ENCODE measurements around the gene NSUN2.
A peak's percentile ranks its signal among the peaks of the same experiment; 100 is the strongest.
"Not testable (repeated sequence)": the region's sequence is repeated elsewhere in the genome, so short reads cannot be mapped to it uniquely, and the experiment has no call there.

NSUN2 gene

DNA sequence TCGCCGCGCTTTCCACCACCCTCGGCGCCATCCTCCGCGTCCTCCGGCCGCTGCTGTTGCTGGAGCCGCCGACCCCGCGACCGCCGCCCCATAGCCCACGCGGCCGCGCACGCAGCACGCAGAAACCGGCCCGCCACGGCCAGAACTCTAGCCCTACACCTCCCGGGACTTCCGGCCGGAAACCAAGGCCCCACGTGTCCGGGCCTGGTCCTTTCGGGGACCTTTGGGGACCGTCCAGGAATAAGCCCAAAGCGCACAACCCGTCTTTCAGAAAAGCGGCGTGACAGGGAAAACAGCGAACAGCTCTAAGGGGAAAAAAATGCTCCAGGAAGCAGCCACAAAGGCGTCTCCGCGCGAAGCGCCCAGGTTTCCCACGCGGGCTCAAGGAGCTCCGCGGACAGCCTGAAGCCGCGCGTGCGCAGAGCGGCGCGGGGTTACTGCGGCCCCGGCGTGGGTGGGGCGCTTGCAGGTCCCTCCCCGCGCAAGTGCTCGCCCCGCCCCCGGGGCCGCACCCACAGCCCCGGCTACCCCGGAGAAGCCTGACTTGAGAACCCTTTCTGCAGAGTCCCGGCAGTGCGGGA lies at the start of gene NSUN2, which contains the start of gene SRD5A1:
TSS of gene NSUN2 (minus strand) at position 157 of the 581 bp plus-strand sequence. CDS start at position 92, 65 bp downstream.
TSS of gene SRD5A1 (plus strand) at position 553 of the 581 bp plus-strand sequence. CDS start 137 bp downstream, outside the sequence.
- H3K27me3 ChIP-seq (ENCODE audit: control insufficient read depth, insufficient read depth, low read length), result no peaks in the 10 kb centered on the region
- H3K9me3 ChIP-seq (ENCODE audit: control insufficient read depth, insufficient read depth, low read length), result no peaks in the 10 kb centered on the region
- H3K9ac ChIP-seq (ENCODE audit: low read depth, low read length), result peak within 1 kb of the TSS; percentile 99
- peak within 1 kb of the TSS; percentile 75 for H3K4me3 ChIP-seq (ENCODE audit: low read depth, low read length)
- peaks cover 25% of the 10 kb centered on the region for H3K36me3 ChIP-seq (ENCODE audit: control insufficient read depth, insufficient read depth, low read length)
- H3K4me1 ChIP-seq (ENCODE audit: control insufficient read depth, insufficient read depth, low read length), result peaks cover 10% of the 10 kb centered on the region

GRCh38 chr5:6682239-6682638 lies 49.4 kb upstream of the NSUN2 start:
- no peaks in the 10 kb centered on the region for H3K36me3 ChIP-seq (ENCODE audit: control insufficient read depth, insufficient read depth, low read length)

DNA sequence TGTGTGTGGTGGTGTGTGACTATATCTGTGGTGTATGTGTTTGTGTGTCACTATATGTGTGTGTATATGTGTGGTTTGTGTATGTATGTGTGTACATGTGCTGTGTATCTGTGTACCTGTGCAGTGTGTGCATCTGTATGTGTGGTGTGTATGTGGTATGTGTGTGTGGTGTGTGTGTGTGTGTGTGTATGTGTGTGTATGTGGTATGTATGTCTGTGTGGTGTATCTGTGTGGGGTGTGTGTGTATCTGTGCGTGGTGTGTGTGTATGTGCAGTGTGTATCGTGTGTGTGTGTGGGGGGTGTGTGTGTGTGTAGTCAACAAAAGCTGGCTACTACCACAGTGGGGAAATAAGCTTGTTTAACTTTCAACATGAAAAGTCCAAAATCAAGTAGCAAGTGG lies 48.8 kb upstream of the NSUN2 start:
- H3K4me1 ChIP-seq (ENCODE audit: control insufficient read depth, insufficient read depth, low read length), result no peaks in the 10 kb centered on the region
- no peak overlapping the region for H3K4me3 ChIP-seq (ENCODE audit: low read depth, low read length)
- no peak overlapping the region for H3K9ac ChIP-seq (ENCODE audit: low read depth, low read length)
- H3K9me3 ChIP-seq (ENCODE audit: control insufficient read depth, insufficient read depth, low read length), result no peaks in the 10 kb centered on the region
- H3K36me3 ChIP-seq (ENCODE audit: control insufficient read depth, insufficient read depth, low read length), result no peaks in the 10 kb centered on the region
- H3K27me3 ChIP-seq (ENCODE audit: control insufficient read depth, insufficient read depth, low read length), result peaks cover 2% of the 10 kb centered on the region

More at GRCh38 chr5:6682239-6682638, 49.4 kb upstream of the NSUN2 start:
- Histone ChIP-seq H3K27me3 (ENCODE audit: control insufficient read depth, insufficient read depth, low read length) (peaks cover 2% of the 10 kb centered on the region), H3K4me3 (ENCODE audit: low read depth, low read length) (no peak overlapping the region), H3K4me1 (ENCODE audit: control insufficient read depth, insufficient read depth, low read length) (no peaks in the 10 kb centered on the region), H3K9ac (ENCODE audit: low read depth, low read length) (no peak overlapping the region), H3K9me3 (ENCODE audit: control insufficient read depth, insufficient read depth, low read length) (no peaks in the 10 kb centered on the region)

DNA sequence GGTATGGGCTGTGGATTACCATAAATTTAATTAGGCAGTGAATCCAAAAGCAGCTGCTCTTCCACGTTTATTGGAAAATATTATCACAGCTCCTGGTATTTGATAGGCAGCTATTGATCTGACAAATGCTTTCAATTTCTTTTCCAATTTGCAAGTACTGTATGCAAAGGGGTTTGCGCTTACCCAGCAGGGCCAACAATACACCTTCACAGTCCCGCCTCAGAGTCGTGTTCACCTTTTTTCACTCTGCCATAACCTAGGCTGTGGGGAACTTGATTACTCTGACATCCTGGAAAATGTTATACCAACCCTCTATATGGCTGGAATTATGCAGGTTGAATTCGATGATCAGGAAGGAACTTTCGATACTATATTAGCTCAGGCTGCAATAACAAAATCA lies 48.1 kb upstream of the NSUN2 start:
- H3K9me3 ChIP-seq (ENCODE audit: control insufficient read depth, insufficient read depth, low read length), result no peaks in the 10 kb centered on the region
- H3K9ac ChIP-seq (ENCODE audit: low read depth, low read length), result no peak overlapping the region
- H3K4me3 ChIP-seq (ENCODE audit: low read depth, low read length), result no peak overlapping the region
- H3K36me3 ChIP-seq (ENCODE audit: control insufficient read depth, insufficient read depth, low read length), result no peaks in the 10 kb centered on the region
- peaks cover 2% of the 10 kb centered on the region for H3K27me3 ChIP-seq (ENCODE audit: control insufficient read depth, insufficient read depth, low read length)
- no peaks in the 10 kb centered on the region for H3K4me1 ChIP-seq (ENCODE audit: control insufficient read depth, insufficient read depth, low read length)

- no peaks in the 10 kb centered on the region for H3K9me3 ChIP-seq (ENCODE audit: control insufficient read depth, insufficient read depth, low read length)
- peaks cover 2% of the 10 kb centered on the region for H3K27me3 ChIP-seq (ENCODE audit: control insufficient read depth, insufficient read depth, low read length)
- H3K36me3 ChIP-seq (ENCODE audit: control insufficient read depth, insufficient read depth, low read length), result no peaks in the 10 kb centered on the region
- H3K9ac ChIP-seq (ENCODE audit: low read depth, low read length), result no peak overlapping the region
- no peak overlapping the region for H3K4me3 ChIP-seq (ENCODE audit: low read depth, low read length)
- H3K4me1 ChIP-seq (ENCODE audit: control insufficient read depth, insufficient read depth, low read length), result no peaks in the 10 kb centered on the region
Measured at GRCh38 chr5:6678385-6678784, 45.5 kb upstream of the NSUN2 start.

- Histone ChIP-seq H3K9me3 (ENCODE audit: control insufficient read depth, insufficient read depth, low read length) (no peaks in the 10 kb centered on the region), H3K27me3 (ENCODE audit: control insufficient read depth, insufficient read depth, low read length) (peaks cover 2% of the 10 kb centered on the region), H3K9ac (ENCODE audit: low read depth, low read length) (no peak overlapping the region), H3K4me1 (ENCODE audit: control insufficient read depth, insufficient read depth, low read length) (no peaks in the 10 kb centered on the region), H3K36me3 (ENCODE audit: control insufficient read depth, insufficient read depth, low read length) (no peaks in the 10 kb centered on the region), H3K4me3 (ENCODE audit: low read depth, low read length) (no peak overlapping the region)
Measured at GRCh38 chr5:6676702-6677101, 43.9 kb upstream of the NSUN2 start.

DNA sequence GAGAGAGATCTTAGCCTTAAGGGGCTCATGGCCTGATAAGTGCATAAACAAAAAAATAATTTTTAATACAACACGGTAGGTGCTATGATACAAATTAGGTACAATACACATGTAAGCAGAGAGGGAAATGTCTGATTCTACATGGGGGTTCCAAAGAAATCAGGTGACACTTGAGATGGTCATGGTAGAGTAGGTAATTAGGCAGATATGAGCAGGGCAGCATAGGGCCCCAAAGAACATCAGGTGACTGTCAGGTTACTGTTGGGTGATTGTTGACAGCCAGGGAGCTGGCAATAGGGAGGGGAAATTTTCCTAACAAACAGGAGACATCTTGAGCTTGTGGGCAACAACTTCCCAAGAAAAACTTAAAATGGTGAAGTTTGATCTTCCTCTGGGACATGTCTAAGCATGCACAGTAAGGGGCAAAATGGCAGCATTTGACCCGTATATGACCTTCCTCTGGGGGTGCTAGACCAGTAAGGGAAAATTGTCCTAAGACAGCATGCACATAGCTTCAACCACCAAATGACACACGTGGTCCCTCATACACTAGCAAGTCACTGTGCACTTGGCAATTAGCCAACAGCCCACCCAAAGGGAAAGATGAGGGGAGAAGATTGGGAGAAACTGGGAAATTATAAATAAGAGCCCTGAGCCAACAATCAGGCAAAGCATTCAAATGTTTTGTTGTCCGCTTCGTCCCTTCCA lies 43.1 kb upstream of the NSUN2 start:
- H3K4me3 ChIP-seq (ENCODE audit: low read depth, low read length), result no peak overlapping the region
- peaks cover 2% of the 10 kb centered on the region for H3K27me3 ChIP-seq (ENCODE audit: control insufficient read depth, insufficient read depth, low read length)
- no peaks in the 10 kb centered on the region for H3K9me3 ChIP-seq (ENCODE audit: control insufficient read depth, insufficient read depth, low read length)
- no peak overlapping the region for H3K9ac ChIP-seq (ENCODE audit: low read depth, low read length)
- H3K4me1 ChIP-seq (ENCODE audit: control insufficient read depth, insufficient read depth, low read length), result no peaks in the 10 kb centered on the region
- no peaks in the 10 kb centered on the region for H3K36me3 ChIP-seq (ENCODE audit: control insufficient read depth, insufficient read depth, low read length)

GRCh38 chr5:6674886-6675285 lies 42.0 kb upstream of the NSUN2 start:
- H3K4me1 ChIP-seq (ENCODE audit: control insufficient read depth, insufficient read depth, low read length), result no peaks in the 10 kb centered on the region
- no peaks in the 10 kb centered on the region for H3K27me3 ChIP-seq (ENCODE audit: control insufficient read depth, insufficient read depth, low read length)
- H3K4me3 ChIP-seq (ENCODE audit: low read depth, low read length), result no peak overlapping the region
- H3K36me3 ChIP-seq (ENCODE audit: control insufficient read depth, insufficient read depth, low read length), result no peaks in the 10 kb centered on the region
- no peaks in the 10 kb centered on the region for H3K9me3 ChIP-seq (ENCODE audit: control insufficient read depth, insufficient read depth, low read length)
- no peak overlapping the region for H3K9ac ChIP-seq (ENCODE audit: low read depth, low read length)

- H3K27me3 ChIP-seq (ENCODE audit: control insufficient read depth, insufficient read depth, low read length), result no peaks in the 10 kb centered on the region
- H3K36me3 ChIP-seq (ENCODE audit: control insufficient read depth, insufficient read depth, low read length), result no peaks in the 10 kb centered on the region
- H3K4me3 ChIP-seq (ENCODE audit: low read depth, low read length), result no peak overlapping the region
- no peaks in the 10 kb centered on the region for H3K9me3 ChIP-seq (ENCODE audit: control insufficient read depth, insufficient read depth, low read length)
- no peak overlapping the region for H3K9ac ChIP-seq (ENCODE audit: low read depth, low read length)
- no peaks in the 10 kb centered on the region for H3K4me1 ChIP-seq (ENCODE audit: control insufficient read depth, insufficient read depth, low read length)
Measured at GRCh38 chr5:6674421-6674820, 41.6 kb upstream of the NSUN2 start.

- Histone ChIP-seq H3K4me1 (ENCODE audit: control insufficient read depth, insufficient read depth, low read length) (no peaks in the 10 kb centered on the region), H3K4me3 (ENCODE audit: low read depth, low read length) (no peak overlapping the region), H3K36me3 (ENCODE audit: control insufficient read depth, insufficient read depth, low read length) (no peaks in the 10 kb centered on the region), H3K27me3 (ENCODE audit: control insufficient read depth, insufficient read depth, low read length) (no peaks in the 10 kb centered on the region), H3K9ac (ENCODE audit: low read depth, low read length) (no peak overlapping the region), H3K9me3 (ENCODE audit: control insufficient read depth, insufficient read depth, low read length) (no peaks in the 10 kb centered on the region)
Measured at GRCh38 chr5:6673963-6674362, 41.1 kb upstream of the NSUN2 start.

- no peaks in the 10 kb centered on the region for H3K4me1 ChIP-seq (ENCODE audit: control insufficient read depth, insufficient read depth, low read length)
- H3K4me3 ChIP-seq (ENCODE audit: low read depth, low read length), result no peak overlapping the region
- no peaks in the 10 kb centered on the region for H3K9me3 ChIP-seq (ENCODE audit: control insufficient read depth, insufficient read depth, low read length)
- no peaks in the 10 kb centered on the region for H3K27me3 ChIP-seq (ENCODE audit: control insufficient read depth, insufficient read depth, low read length)
- H3K9ac ChIP-seq (ENCODE audit: low read depth, low read length), result no peak overlapping the region
- no peaks in the 10 kb centered on the region for H3K36me3 ChIP-seq (ENCODE audit: control insufficient read depth, insufficient read depth, low read length)
Measured at GRCh38 chr5:6673031-6673430, 40.2 kb upstream of the NSUN2 start.

- H3K9ac ChIP-seq (ENCODE audit: low read depth, low read length); H3K4me1 ChIP-seq (ENCODE audit: control insufficient read depth, insufficient read depth, low read length); H3K9me3 ChIP-seq (ENCODE audit: control insufficient read depth, insufficient read depth, low read length); H3K36me3 ChIP-seq (ENCODE audit: control insufficient read depth, insufficient read depth, low read length); H3K27me3 ChIP-seq (ENCODE audit: control insufficient read depth, insufficient read depth, low read length); H3K4me3 ChIP-seq (ENCODE audit: low read depth, low read length): not testable (repeated sequence)
Measured at GRCh38 chr5:6668717-6669116, 35.9 kb upstream of the NSUN2 start.
